Left ventricle myocardium inferior (tissue), 1 donor: Measurements from ENCODE around the gene UBL4B. TPM values are rescaled to one million over a fixed set of nuclear protein-coding genes. Genes with fewer than 3 reads are reported as not detected.

Experiments used
- DNase-seq: peaks from one replicate; pipeline ENCODE4 v3.0.0-alpha.2; 2020
- H3K27ac ChIP-seq: fragments of 200-600 bp; replicated peaks from 2 replicates; pipeline ENCODE4 v1.8.0; 2021
- H3K27me3 ChIP-seq: fragments of 200-600 bp; 2 replicates; pipeline ENCODE4 v1.8.0; 2021; ENCODE audit warnings: low read depth
- H3K36me3 ChIP-seq: fragments of 200-600 bp; 2 replicates; pipeline ENCODE4 v1.8.0; 2021
- H3K4me1 ChIP-seq: fragments of 200-600 bp; 2 replicates; pipeline ENCODE4 v1.8.0; 2021
- H3K4me3 ChIP-seq: fragments of 200-600 bp; 2 replicates; pipeline ENCODE4 v1.8.0; 2021; ENCODE audit warnings: mild to moderate bottlenecking, moderate library complexity
- H3K9me3 ChIP-seq: fragments of 200-600 bp; replicated peaks from 2 replicates; pipeline ENCODE4 v1.8.0; 2021
- intact Hi-C: fragments of 100-400 bp; cut with micrococcal nuclease; formaldehyde crosslinking; loops from one replicate; pipeline ENCODE4 v1.11.0; 2022
- total RNA-seq: library from RNA; stranded (reverse); fragmentation: NEBNext Ultra II Directional; extraction: Animal tissue kit (Norgen Biotek cat#: 25700); gene quantifications from one replicate; pipeline ENCODE4 v1.2.1, GENCODE V29; 2021
- TF ChIP-seq, protein P1 (sequence below): fragments of 200-600 bp; IDR thresholded peaks from 2 replicates; pipeline ENCODE4 v1.8.0; 2021; ENCODE audit warnings: antibody characterized with exemption, mild to moderate bottlenecking, borderline replicate concordance
- donor health status: DM: no; HTN: yes; CAD: no; lungs with severe emphysema.

The UBL4B gene
- total RNA-seq, 1 donor from 2014 or later = not detected

DNA sequence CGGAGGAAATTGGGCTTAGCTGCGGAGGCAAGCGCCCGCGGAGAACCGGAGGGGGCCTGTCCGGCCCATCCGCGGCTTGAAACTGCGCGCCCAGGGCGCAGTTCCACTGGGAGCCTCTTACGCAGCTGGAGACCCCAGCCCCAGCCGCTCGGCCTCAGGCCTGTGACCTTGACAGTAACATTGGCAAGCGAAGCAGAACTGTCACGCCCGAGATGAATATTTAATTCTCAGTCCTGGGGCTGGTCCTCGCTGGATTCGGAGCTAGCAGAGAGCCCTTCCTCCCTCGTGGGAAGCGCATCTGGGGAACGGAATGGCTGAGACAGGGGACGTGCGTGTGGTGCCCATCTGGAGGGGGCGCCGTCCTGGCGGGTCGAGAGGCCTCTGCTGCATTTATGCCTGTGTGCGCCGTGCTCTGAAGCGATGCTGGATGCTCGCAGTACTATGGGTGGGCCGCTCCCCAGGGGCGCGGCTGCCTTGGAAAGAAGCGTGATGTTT is 39.0 kb downstream of the UBL4B start:
- H3K27me3 ChIP-seq = peaks cover 100% of the 10 kb centered on the region
- H3K4me3 ChIP-seq = peak overlapping the region; percentile 55
- H3K4me1 ChIP-seq = peaks cover 16% of the 10 kb centered on the region
- DNase-seq = no peak
- TF ChIP-seq, protein P1, sequence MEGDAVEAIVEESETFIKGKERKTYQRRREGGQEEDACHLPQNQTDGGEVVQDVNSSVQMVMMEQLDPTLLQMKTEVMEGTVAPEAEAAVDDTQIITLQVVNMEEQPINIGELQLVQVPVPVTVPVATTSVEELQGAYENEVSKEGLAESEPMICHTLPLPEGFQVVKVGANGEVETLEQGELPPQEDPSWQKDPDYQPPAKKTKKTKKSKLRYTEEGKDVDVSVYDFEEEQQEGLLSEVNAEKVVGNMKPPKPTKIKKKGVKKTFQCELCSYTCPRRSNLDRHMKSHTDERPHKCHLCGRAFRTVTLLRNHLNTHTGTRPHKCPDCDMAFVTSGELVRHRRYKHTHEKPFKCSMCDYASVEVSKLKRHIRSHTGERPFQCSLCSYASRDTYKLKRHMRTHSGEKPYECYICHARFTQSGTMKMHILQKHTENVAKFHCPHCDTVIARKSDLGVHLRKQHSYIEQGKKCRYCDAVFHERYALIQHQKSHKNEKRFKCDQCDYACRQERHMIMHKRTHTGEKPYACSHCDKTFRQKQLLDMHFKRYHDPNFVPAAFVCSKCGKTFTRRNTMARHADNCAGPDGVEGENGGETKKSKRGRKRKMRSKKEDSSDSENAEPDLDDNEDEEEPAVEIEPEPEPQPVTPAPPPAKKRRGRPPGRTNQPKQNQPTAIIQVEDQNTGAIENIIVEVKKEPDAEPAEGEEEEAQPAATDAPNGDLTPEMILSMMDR = no peak
- no peaks in the 10 kb centered on the region for H3K9me3 ChIP-seq
- H3K36me3 ChIP-seq = no peaks in the 10 kb centered on the region
- intact Hi-C loops = no loop called here
- H3K27ac ChIP-seq = no peak overlapping the region

DNA sequence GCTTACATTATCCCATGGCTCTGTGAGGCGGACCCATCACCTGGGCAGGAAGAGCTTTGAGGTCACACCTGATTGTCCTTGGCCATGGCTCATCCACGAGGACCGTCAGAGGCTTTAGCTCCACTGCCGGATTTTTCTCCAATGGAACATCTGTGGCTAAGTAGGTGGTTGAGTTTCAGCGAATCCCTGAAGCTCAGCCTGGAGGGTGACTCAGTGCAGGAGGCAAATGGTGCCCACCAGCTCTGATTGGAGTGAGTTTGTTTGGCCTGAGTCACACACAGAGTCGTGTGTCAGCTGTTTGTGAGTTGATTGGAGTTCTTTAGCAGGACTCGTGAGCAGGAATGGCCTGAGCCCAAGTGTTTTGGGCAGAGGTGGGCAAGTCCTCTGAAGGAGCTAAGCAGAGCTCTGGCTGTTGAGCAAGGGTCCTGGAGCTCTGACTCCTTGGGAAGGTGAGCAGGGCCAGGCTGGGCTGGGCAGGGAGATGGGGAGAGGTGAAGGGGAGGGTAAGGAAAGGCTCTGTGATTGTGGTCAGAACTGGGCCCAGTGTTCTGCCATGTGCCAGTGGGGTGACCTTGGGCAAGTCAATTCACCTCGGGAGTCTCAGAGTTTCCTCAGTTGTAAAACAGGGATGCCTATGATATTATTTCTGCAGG is 40.0 kb downstream of the UBL4B start:
- no peak for DNase-seq
- Histone ChIP-seq H3K27me3 (peaks cover 100% of the 10 kb centered on the region), H3K9me3 (no peaks in the 10 kb centered on the region), H3K4me1 (peaks cover 16% of the 10 kb centered on the region), H3K4me3 (no peak overlapping the region), H3K36me3 (no peaks in the 10 kb centered on the region), H3K27ac (no peak overlapping the region)
- TF ChIP-seq, protein P1 = no peak
- intact Hi-C loops = no loop called here

DNA sequence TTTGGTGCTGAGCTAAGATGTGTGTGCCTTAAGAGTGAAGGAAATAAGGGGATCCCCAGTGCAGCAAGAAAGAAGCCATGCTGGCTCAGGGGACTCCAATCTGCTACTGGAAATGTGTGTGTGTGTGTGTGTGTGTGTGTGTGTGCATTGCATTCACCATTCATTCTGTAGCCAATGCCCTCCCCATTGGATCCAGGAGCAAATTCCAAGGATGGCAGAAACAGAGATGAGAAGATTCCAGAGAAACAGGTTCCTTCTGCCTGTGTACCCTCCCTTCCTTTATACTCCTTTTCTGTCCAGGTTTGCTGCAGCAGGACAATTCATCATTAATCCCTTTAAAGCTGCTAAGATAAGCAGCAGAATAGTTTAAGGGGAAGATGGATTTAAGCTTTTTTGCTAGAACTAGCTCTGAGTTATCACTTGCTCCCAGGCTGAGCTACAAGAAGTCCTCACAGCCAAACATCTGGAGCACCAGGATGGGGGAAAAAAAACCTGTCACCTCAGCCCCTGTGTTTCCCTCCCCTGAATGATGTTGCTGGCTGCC is 41.2 kb downstream of the UBL4B start:
- Histone ChIP-seq H3K4me1 (peaks cover 16% of the 10 kb centered on the region), H3K27ac (no peak overlapping the region), H3K9me3 (no peaks in the 10 kb centered on the region), H3K27me3 (peaks cover 100% of the 10 kb centered on the region), H3K4me3 (no peak overlapping the region), H3K36me3 (no peaks in the 10 kb centered on the region)
- intact Hi-C loops = no loop called here
- TF ChIP-seq, protein P1 = no peak
- DNase-seq = no peak

DNA sequence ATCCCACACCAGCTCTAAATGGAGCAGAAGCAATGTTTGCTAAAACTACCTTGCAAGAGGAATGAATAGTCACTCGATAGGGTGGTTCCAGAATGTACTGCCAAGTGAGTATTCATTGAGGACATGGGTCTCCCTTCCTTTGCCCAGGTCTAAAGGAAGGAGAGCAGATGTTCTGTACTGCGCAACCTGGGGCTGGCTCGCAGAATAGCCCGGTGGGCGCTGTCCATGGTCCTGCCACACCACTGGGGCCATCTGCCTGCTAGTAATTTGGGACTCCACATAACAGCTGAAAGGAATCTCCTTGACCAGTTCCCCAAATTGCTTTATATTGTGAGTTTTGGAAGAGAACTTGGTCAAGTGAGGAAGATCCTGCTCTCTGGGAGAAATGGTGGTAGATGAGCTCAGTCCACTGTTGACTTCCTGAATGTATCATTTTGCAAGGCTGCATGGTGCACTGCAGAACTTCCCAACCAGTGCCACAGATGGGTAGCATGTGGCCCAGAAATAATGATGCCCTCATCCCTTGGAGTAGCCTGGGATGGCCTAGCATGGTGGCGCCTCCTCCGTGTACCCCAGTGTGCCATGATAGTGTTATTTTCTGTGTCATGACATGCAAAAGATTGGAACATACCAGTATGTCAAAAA is 43.8 kb downstream of the UBL4B start:
- Histone ChIP-seq H3K36me3 (no peaks in the 10 kb centered on the region), H3K27me3 (peaks cover 92% of the 10 kb centered on the region), H3K4me1 (peaks cover 6% of the 10 kb centered on the region), H3K9me3 (no peaks in the 10 kb centered on the region), H3K27ac (no peak overlapping the region), H3K4me3 (no peak overlapping the region)
- intact Hi-C loops = no loop called here
- DNase-seq = peak; percentile 61
- TF ChIP-seq, protein P1 = no peak

DNA sequence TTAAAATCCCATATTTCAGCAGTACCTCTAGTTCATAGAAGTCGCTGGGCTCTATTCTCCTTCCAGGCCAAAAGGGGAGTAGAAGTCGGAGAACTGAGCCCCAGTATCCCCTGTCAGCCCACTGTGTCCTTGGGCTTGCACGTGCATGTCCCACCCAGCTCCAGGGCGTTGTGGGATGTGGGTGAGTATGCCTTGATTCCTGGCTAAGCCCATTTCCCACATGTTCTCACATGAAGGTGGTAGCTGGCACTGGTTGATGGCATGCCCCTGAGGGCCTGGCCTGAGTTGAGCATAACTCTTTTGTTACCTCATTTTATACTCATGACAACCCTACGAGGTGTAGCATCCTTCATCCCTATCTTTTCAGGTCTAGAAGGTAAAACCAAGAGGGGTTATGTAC is 46.0 kb downstream of the UBL4B start:
- Histone ChIP-seq H3K27ac (no peak overlapping the region), H3K4me1 (no peaks in the 10 kb centered on the region), H3K9me3 (no peaks in the 10 kb centered on the region), H3K36me3 (no peaks in the 10 kb centered on the region), H3K27me3 (peaks cover 79% of the 10 kb centered on the region), H3K4me3 (no peak overlapping the region)
- no peak for DNase-seq
- TF ChIP-seq, protein P1 = no peak
- intact Hi-C loops = no loop called here
